Thyroid gland (tissue), 4 donors: Measurements from ENCODE around the gene FLT1. TPM values are rescaled to one million over a fixed set of nuclear protein-coding genes. Genes with fewer than 3 reads are reported as not detected.

ENCODE experiments used
- DNase-seq, 2 donors: peaks; one replicate each; pipeline ENCODE4 v3.0.0-alpha.2; 2019
- H3K27ac ChIP-seq, 3 donors: fragments of 200-600 bp; sonication (generic); 1 replicate in 2 of 3; 2 replicates in 1 of 3; pipeline ENCODE4 v1.5.1; 2016 to 2019; ENCODE audit warnings: mild to moderate bottlenecking in 1 of 3, moderate library complexity in 1 of 3
- H3K27me3 ChIP-seq: fragments of 200-600 bp; sonication (generic); one replicate; pipeline ENCODE4 v1.5.1; 2019
- H3K36me3 ChIP-seq, 2 donors: fragments of 200-600 bp; sonication (generic); one replicate each; pipeline ENCODE4 v1.5.1; 2016 to 2019
- H3K4me1 ChIP-seq, 2 donors: fragments of 200-600 bp; sonication (generic); one replicate each; pipeline ENCODE4 v1.5.1; 2017 to 2019
- H3K4me3 ChIP-seq, 3 donors: fragments of 200-600 bp; sonication (generic); replicated peaks in 1 of 3; 1 replicate in 2 of 3; 2 replicates in 1 of 3; pipeline ENCODE4 v1.5.1; 2016; ENCODE audit warnings: mild to moderate bottlenecking in 1 of 3
- H3K9me3 ChIP-seq: fragments of 200-600 bp; sonication (generic); one replicate; pipeline ENCODE4 v1.5.1; 2017
- POLR2A ChIP-seq, 2 donors: fragments of 450-650 bp; IDR thresholded peaks; one replicate each; pipeline ENCODE4 v1.6.1; 2017; ENCODE audit warnings: antibody characterized with exemption in 2 of 2, mild to moderate bottlenecking in 2 of 2, moderate library complexity in 1 of 2
- WGBS, 2 donors: methylation state at CpG; one replicate each; pipeline ENCODE4 v1.1.5; 2017; 5-methylcytosine and 5-hydroxymethylcytosine counted together
- intact Hi-C: fragments of 100-400 bp; cut with DNase I; formaldehyde crosslinking; loops from one replicate; pipeline ENCODE4 v1.15.1; 2023
- total RNA-seq, 4 donors: library from RNA; depleted of rRNA; stranded (reverse); fragments of >200 nt; gene quantifications; one replicate each; pipeline ENCODE4 v1.2.3, GENCODE V29; 2016
- TF ChIP-seq, protein P1 (sequence below), 6 experiments: fragments of 200-600 bp in 3 of 6; fragments of 450-650 bp in 3 of 6; sonication (generic) in 3 of 6; IDR thresholded peaks; one replicate each; pipeline ENCODE4 v1.5.1; 2016 to 2019; ENCODE audit warnings: antibody characterized with exemption in 6 of 6, mild to moderate bottlenecking in 2 of 6, inconsistent platforms in 1 of 6, moderate library complexity in 1 of 6

Gene FLT1
- total RNA-seq, 4 donors from 2014 or later = 23.4 to 132 (median 44.4) TPM

DNA sequence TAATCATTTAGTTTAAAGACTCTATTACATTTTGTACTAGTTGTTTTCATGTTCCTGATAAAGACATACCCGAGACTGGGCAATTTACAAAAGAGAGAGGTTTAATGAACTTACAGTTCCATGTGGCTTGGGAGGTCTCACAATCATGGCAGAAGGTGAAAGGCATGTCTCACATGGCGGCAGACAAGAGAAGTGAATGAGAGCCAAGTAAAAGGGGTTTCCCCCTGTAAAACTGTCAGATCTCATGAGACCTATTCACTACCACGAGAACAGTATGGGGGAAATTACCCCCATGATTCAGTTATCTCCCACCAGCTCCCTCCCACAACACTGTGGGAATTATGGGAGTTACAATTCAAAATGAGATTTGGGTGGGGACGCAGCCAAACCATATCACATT, 227.4 kb downstream of the FLT1 start:
- Histone ChIP-seq H3K4me1 (no peaks in the 10 kb centered on the region), H3K4me3 (no peak overlapping the region), H3K27me3 (no peaks in the 10 kb centered on the region), H3K27ac (no peak overlapping the region), H3K9me3 (no peaks in the 10 kb centered on the region), H3K36me3 (peaks cover 8 to 20% of the 10 kb centered on the region in 2 donors)
- intact Hi-C loops = no loop called here
- DNase-seq = no peak
- 93 to 94% methylated on average over 4 of the region's 4 CpGs for WGBS, 2 donors
- TF ChIP-seq, protein P1, sequence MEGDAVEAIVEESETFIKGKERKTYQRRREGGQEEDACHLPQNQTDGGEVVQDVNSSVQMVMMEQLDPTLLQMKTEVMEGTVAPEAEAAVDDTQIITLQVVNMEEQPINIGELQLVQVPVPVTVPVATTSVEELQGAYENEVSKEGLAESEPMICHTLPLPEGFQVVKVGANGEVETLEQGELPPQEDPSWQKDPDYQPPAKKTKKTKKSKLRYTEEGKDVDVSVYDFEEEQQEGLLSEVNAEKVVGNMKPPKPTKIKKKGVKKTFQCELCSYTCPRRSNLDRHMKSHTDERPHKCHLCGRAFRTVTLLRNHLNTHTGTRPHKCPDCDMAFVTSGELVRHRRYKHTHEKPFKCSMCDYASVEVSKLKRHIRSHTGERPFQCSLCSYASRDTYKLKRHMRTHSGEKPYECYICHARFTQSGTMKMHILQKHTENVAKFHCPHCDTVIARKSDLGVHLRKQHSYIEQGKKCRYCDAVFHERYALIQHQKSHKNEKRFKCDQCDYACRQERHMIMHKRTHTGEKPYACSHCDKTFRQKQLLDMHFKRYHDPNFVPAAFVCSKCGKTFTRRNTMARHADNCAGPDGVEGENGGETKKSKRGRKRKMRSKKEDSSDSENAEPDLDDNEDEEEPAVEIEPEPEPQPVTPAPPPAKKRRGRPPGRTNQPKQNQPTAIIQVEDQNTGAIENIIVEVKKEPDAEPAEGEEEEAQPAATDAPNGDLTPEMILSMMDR (IDR thresholded peaks at IDR 0.05) = no peak
- no peak for TF ChIP-seq POLR2A (IDR thresholded peaks at IDR 0.05)

- intact Hi-C loops = no loop called here
- Histone ChIP-seq H3K27ac (no peak overlapping the region), H3K4me1 (no peaks in the 10 kb centered on the region), H3K9me3 (no peaks in the 10 kb centered on the region), H3K27me3 (no peaks in the 10 kb centered on the region), H3K36me3 (peaks cover 4 to 8% of the 10 kb centered on the region in 2 donors), H3K4me3 (no peak overlapping the region)
- no peak for DNase-seq
- WGBS, 2 donors = 80 to 84% methylated on average over 3 of the region's 3 CpGs
- no peak for TF ChIP-seq POLR2A (IDR thresholded peaks at IDR 0.05)
- TF ChIP-seq, protein P1 (IDR thresholded peaks at IDR 0.05) = no peak
Observed at GRCh38 chr13:28258417-28258816, 236.5 kb downstream of the FLT1 start.

GRCh38 chr13:28257305-28257704, 237.6 kb downstream of the FLT1 start:
- DNase-seq = no peak
- no peak overlapping the region for H3K4me3 ChIP-seq
- no peaks in the 10 kb centered on the region for H3K9me3 ChIP-seq
- intact Hi-C loops = no loop called here
- H3K27me3 ChIP-seq = no peaks in the 10 kb centered on the region
- no peaks in the 10 kb centered on the region for H3K4me1 ChIP-seq
- peaks cover 3 to 4% of the 10 kb centered on the region in 2 donors for H3K36me3 ChIP-seq
- H3K27ac ChIP-seq = no peak overlapping the region
- WGBS, 2 donors = 94 to 97% methylated on average over 4 of the region's 4 CpGs
- TF ChIP-seq POLR2A (IDR thresholded peaks at IDR 0.05) = no peak
- TF ChIP-seq, protein P1 (IDR thresholded peaks at IDR 0.05) = no peak

DNA sequence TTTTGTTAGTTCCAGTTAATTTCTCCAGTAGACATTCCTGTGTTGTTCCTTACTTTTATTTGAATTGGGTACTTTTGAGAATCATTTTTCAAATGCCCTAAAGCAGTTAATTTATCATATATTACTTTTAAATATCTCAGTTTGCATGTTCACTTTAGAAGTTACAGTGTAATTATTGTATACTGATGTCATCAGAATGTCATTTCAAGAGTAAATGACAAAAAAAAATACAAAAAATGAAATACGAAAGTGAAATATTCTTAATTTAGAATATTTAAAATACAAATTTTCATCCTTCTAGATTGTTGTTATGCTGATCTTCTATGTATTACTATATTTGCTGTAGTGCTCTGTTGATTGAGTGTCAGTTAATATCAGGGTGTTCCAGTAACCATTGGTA, 242.4 kb downstream of the FLT1 start:
- no peaks in the 10 kb centered on the region for H3K9me3 ChIP-seq
- no peak for DNase-seq
- 95 to 97% methylated on average over 1 of the region's 1 CpG for WGBS, 2 donors
- intact Hi-C loops = no loop called here
- no peaks in the 10 kb centered on the region for H3K27me3 ChIP-seq
- no peak overlapping the region for H3K4me3 ChIP-seq
- no peak overlapping the region for H3K27ac ChIP-seq
- H3K36me3 ChIP-seq = peaks cover 0 to 4% of the 10 kb centered on the region in 2 donors
- H3K4me1 ChIP-seq = no peaks in the 10 kb centered on the region
- TF ChIP-seq POLR2A (IDR thresholded peaks at IDR 0.05) = no peak
- TF ChIP-seq, protein P1 (IDR thresholded peaks at IDR 0.05) = no peak

DNA sequence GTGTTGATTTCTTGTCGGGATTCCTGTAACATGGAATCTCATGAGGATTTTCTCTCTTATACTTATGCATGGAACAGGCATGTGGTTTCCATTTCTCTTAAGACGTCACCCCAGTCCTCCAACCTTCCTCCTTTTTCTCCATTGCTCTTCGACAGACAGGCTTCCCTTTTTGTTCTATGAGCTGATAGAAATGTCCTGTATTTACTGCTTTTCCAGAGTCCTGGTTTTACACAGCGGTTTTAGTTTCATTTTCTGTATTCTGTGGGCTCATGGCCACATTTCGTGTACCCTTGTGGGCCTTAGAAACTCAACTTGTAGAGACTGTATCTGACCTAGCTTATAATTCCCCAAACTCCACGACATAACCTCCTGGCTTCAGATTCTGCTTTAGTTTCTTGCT, 243.5 kb downstream of the FLT1 start:
- peaks cover 0 to 3% of the 10 kb centered on the region in 2 donors for H3K36me3 ChIP-seq
- intact Hi-C loops = no loop called here
- no peaks in the 10 kb centered on the region for H3K4me1 ChIP-seq
- TF ChIP-seq, protein P1 (IDR thresholded peaks at IDR 0.05) = no peak
- no peak for TF ChIP-seq POLR2A (IDR thresholded peaks at IDR 0.05)
- H3K27ac ChIP-seq = no peak overlapping the region
- 91 to 94% methylated on average over 6 of the region's 6 CpGs for WGBS, 2 donors
- no peak overlapping the region for H3K4me3 ChIP-seq
- DNase-seq = no peak
- H3K27me3 ChIP-seq = no peaks in the 10 kb centered on the region
- H3K9me3 ChIP-seq = no peaks in the 10 kb centered on the region
